Parietal lobe (tissue), 1 donor: ENCODE measurements around the gene PRPF31. TPM values are rescaled to one million over a fixed set of nuclear protein-coding genes. Genes with fewer than 3 reads are reported as not detected.

ENCODE experiments used
- total RNA-seq: library from RNA; depleted of rRNA; stranded (reverse); fragments of >200 nt; gene quantifications from one replicate; pipeline ENCODE4 v1.2.3, GENCODE V29; 2014

The PRPF31 gene, protein sequence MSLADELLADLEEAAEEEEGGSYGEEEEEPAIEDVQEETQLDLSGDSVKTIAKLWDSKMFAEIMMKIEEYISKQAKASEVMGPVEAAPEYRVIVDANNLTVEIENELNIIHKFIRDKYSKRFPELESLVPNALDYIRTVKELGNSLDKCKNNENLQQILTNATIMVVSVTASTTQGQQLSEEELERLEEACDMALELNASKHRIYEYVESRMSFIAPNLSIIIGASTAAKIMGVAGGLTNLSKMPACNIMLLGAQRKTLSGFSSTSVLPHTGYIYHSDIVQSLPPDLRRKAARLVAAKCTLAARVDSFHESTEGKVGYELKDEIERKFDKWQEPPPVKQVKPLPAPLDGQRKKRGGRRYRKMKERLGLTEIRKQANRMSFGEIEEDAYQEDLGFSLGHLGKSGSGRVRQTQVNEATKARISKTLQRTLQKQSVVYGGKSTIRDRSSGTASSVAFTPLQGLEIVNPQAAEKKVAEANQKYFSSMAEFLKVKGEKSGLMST
- total RNA-seq = 31.9 TPM

DNA sequence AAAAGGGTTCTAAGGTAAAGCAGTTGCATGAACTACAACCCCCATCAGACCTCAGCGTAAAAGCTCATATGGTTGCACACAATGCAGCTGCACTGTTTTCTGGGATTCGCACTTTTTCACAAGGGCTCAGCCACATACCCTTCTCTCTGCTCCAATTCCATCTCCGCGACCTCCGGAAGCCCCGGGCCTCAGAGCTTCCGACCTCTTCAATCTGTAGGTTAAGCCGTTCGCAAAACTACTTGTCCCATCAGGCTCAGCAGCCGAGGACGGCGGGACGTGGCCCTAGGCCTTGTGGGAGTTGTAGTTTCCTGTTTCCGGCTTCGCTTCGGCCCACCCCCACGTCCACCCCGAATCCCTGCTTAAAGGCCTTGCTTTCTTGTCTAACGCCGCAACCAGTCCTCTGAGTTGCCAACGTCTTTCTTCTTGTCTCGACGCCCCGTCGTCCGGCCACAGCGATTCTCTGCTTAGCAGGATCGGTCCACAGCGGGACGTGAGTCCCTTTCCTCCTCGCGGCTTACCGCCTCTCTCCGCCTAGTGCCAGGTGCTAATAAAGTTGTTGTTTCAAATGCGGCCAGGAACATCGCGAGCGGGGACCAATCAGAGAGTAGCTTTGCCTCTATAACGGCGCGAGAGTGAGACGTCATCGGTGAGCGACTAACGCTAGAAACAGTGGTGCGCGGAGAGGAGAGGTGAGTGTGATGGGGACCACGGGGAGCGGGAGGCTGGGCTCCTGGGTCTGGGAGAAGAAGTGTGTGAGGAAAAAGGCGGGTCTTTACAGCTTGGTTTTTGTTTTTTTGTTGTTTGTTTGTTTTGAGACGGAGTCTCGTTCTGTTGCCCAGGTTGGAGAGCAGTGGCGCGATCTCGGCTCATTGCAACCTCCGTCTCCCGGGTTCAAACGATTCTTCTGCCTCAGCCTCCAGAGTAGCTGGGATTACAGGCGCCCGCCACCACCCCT is at the start of gene PRPF31, which contains the start of gene TFPT:
TSS of gene PRPF31 (plus strand) at position 646 of the 955 bp plus-strand sequence. CDS start 2,525 bp downstream, outside the sequence.
TSS of gene TFPT (minus strand) at position 549 of the 955 bp plus-strand sequence. CDS start at position 161, 388 bp downstream.

DNA sequence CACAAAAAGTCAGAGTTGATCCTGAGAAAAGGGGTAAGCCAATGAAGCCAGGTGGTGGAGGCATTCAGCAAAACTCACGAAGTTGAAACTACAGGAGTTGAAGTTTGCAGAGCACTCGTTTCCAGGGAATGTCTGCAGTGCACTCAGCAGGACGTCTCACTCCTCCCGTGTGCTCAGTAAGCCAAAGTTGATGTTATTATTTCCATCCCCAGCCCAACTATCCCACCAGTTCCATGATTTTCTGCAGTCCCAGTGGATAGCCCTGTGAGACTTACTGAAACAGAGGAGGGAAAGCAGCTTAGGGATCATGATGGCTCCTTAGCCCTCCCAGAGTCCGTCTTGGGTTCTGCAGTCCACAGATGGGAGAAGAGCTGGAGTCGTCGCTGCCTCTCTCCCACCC is 34.5 kb upstream of the PRPF31 start, which contains the start of gene TARM1:
TSS of gene TARM1 (minus strand) at position 334 of the 400 bp plus-strand sequence. CDS start at position 309, 25 bp downstream.

DNA sequence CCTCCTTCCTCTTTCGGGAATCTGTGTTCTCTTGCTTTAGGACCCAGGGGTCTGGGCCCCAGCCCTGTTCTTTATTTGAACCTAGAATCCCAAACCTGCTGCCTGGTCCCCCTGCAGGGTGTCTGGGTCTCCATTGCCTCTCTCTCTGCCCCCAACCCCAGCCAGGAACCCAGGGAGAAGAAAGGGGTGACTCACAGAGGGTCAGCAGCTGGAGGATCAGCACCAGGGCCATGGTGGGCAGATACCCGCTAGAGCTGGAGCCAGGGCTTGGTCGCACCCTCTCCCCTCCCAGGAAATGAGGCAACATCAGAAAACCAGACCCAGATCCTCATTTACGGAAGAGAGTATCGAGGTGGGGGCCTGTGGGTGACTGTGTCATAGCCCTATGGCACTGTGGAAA is 15.0 kb upstream of the PRPF31 start, which contains the start of gene OSCAR:
TSS of gene OSCAR (minus strand) at position 243 of the 400 bp plus-strand sequence. CDS start at position 232, 11 bp downstream.

DNA sequence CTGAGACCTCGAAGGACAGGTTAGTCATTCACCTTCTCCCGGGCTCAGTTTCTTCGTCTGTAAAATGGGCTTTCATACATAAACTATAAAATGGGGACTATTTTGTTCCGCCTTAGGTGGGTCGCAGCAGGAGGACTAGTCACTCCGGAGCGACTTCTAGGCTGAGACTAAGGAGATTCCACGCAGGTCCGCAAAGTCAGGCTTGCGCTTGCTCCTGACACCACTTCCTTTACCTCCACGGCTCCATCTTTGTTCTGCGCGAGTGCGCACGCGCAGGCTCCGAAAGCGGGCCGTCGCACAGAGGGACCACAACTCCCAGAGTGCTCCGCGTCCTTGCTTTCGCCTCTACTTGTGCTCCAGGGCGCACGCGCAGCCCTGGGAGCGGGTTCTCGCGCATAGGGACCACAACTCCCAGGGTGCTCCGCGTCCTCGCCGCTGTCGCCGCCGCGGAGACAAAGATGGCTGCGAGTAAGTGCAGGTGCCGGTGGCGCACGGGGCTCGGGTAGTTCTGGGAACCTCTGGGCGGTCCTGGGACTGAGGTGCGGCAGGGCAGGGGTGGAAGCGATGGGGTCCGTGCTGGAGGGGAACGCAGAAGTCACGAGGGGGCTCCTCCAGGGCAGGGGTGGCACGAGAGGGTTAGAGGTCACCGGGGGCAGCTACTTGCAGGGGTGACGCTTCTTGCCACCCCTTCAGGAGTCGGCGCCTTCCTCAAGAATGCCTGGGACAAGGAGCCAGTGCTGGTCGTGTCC is 13.0 kb upstream of the PRPF31 start, which contains the start of gene NDUFA3:
TSS of gene NDUFA3 (plus strand) at position 435 of the 749 bp plus-strand sequence. CDS start at position 459, 24 bp downstream.

DNA sequence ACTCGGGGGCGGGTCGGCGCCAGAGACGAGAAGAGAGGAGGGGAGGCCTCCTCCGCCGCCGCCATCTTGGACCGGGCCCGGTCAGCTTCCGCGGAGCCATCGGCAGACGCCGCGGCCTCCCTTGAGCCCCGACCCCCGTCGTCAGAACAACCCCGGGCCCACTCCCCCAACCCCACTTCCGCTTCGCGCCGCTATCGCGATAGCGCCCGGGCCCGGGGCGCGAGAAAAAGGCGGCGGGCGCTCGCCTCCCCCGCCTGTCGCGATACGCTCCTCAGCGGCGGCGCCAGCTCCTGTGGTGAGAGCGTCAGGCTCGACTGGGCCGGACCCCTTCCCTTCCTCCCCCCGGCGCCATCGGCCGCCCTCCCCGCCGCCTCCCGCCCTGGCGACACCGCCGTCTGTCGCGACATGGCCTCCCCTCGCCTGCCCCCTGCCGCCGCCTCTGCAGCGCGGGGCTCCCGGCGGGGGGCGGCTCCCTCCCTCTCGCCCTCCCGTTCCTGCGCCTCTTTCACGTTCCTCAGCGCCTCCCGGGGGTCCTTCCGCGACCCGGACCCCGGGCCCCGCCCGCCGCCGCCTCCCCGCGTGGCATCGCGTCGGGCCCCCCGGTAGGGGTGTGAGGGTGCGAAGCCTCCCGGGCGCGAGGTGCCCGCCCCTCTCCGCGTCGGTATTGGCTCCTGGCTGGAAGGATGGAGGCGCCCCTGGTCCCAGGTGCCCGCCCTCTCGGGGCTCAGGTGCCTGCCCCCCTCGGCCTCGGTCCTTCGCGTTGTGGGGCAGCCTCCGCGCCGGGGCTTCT is 22.3 kb downstream of the PRPF31 start, which contains the start of gene CNOT3:
TSS of gene CNOT3 (plus strand) at position 64 of the 790 bp plus-strand sequence. CDS start 5,217 bp downstream, outside the sequence.

DNA sequence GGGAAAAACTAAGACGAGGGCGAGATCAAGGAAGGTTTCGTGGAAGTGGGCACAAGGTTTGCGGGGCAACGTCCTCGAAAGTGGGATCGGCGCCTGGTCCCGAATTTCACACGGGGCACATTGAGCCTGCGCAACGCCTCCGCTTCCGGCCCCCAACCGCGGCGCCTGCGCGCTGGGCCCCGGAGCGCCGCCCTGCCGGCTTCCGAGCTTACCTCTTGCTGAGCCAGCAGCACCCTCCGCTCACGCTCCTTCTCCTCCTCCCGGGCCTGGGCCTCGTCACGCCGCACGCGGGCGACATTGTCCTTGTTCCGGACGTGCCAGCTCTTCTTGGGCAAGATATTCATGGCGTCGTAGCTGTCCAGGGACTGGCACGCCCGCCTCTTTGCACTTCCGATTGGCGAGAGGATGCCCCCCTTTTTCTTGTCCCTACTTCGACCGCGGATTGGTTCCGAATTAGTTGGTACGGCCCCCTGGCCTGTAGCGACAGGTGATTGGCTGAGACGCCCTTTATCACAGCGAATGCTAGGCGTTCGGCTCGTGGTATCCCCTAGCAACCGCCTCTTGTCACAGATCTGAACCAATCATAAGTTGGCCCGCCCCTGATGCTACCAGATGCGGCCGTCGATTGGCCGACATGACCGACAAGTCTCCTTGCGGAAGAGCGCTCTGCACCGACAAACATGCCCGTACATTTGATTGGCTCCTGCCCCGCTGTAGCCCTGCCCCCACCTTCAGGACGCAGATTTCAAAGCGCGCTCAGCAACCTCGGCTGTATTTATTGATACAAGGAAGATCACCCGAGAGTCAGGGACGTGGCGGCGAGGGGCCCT is 44.0 kb downstream of the PRPF31 start, which contains the start of gene LENG1:
TSS of gene LENG1 (minus strand) at position 370 of the 830 bp plus-strand sequence. CDS start at position 344, 26 bp downstream.

DNA sequence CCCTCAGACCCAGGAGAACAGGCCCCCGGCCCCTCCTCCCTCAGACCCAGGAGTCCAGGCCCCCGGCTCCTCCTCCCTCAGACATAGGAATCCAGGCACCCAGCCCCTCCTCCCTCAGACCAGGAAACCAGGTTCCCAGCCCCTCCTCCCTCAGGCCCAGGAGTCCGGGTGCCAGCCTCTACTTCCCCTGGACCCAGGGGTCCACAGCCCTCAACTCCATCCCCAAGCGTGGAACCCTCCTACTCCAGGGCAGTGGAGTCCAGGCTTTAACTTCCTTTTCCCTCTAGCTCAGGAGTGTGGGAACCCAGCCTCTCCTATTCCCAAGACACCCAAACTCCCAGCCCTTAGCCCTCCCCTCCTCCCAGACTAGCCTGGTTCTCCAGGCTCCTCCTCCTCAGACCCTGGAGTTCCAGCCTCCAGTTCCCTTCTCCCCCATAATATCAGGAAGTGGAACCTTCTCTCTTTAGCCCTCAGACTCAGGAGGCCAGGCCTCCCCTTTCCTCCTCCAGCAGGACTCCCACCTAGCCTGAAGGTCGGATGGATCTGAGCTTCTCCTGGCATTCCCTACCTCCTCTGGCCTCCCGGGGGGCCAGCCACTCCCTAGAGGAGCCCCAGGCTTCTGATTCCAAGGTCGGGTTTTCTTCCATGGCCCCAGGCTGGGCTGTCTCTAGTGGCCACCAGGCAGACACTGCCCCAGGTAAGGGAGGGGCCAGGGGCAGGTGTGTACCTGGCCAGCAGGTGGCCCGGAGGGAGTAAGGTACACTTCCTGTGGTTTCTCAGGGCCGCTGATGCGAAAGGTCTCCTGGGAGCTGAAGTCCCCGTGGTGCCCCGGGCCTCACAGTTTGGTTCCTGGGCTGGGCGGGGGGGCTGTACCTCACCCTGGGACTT is 57.2 kb downstream of the PRPF31 start, which contains the start of gene TMC4:
TSS of gene TMC4 (minus strand) at position 690 of the 888 bp plus-strand sequence. CDS start at position 647, 43 bp downstream.

Other genes starting within 250 kb of the PRPF31 start
- 3.4 TPM for gene MYADM, start 247.9 kb upstream of the PRPF31 start, total RNA-seq
- gene PRKCG, start 233.6 kb upstream of the PRPF31 start, total RNA-seq = 3.1 TPM
- 10.3 TPM for gene CACNG7, start 206.5 kb upstream of the PRPF31 start, total RNA-seq
- 8.5 TPM for gene CACNG8, start 152.8 kb upstream of the PRPF31 start, total RNA-seq
- not detected for gene CACNG6, start 124.1 kb upstream of the PRPF31 start, total RNA-seq
- gene VSTM1, start 51.9 kb upstream of the PRPF31 start, total RNA-seq = not detected
- gene TARM1, start 34.4 kb upstream of the PRPF31 start, total RNA-seq = not detected
- not detected for gene OSCAR, start 15.0 kb upstream of the PRPF31 start, total RNA-seq
- 8.1 TPM for gene NDUFA3, start 12.9 kb upstream of the PRPF31 start, total RNA-seq
- gene TFPT, start 97 bp upstream of the PRPF31 start, total RNA-seq = 6.3 TPM
- gene CNOT3, start 22.0 kb downstream of the PRPF31 start, total RNA-seq = 14.1 TPM
- 4.7 TPM for gene LENG1, start 44.0 kb downstream of the PRPF31 start, total RNA-seq
- 1.3 TPM for gene TMC4, start 57.4 kb downstream of the PRPF31 start, total RNA-seq
- gene MBOAT7, start 73.8 kb downstream of the PRPF31 start, total RNA-seq = 26.3 TPM
- 26.0 TPM for gene TSEN34, start 75.6 kb downstream of the PRPF31 start, total RNA-seq
- gene RPS9, start 85.1 kb downstream of the PRPF31 start, total RNA-seq = 935 TPM
- gene LILRB3, start 107.3 kb downstream of the PRPF31 start, total RNA-seq = not detected
- gene LILRA6, start 127.0 kb downstream of the PRPF31 start, total RNA-seq = not detected
- not detected for gene LILRB5, start 141.5 kb downstream of the PRPF31 start, total RNA-seq
- gene LILRB2, start 165.4 kb downstream of the PRPF31 start, total RNA-seq = not detected
- gene LILRA5, start 197.4 kb downstream of the PRPF31 start, total RNA-seq = 0.63 TPM
- not detected for gene LILRA4, start 223.4 kb downstream of the PRPF31 start, total RNA-seq
- gene LAIR1, start 249.2 kb downstream of the PRPF31 start, total RNA-seq = 1.3 TPM